HPDE6-E6E7 (cell line): Measurements from ENCODE around the gene ECEL1.
"Not testable (repeated sequence)": the region's sequence is repeated elsewhere in the genome, so short reads cannot be mapped to it uniquely, and the experiment has no call there.

ENCODE experiments used
- DNase-seq: peaks from one replicate; pipeline ENCODE4 v3.0.0; 2011; ENCODE audit warnings: missing footprints; ENCODE audit errors: extremely low spot score

ECEL1 gene, protein sequence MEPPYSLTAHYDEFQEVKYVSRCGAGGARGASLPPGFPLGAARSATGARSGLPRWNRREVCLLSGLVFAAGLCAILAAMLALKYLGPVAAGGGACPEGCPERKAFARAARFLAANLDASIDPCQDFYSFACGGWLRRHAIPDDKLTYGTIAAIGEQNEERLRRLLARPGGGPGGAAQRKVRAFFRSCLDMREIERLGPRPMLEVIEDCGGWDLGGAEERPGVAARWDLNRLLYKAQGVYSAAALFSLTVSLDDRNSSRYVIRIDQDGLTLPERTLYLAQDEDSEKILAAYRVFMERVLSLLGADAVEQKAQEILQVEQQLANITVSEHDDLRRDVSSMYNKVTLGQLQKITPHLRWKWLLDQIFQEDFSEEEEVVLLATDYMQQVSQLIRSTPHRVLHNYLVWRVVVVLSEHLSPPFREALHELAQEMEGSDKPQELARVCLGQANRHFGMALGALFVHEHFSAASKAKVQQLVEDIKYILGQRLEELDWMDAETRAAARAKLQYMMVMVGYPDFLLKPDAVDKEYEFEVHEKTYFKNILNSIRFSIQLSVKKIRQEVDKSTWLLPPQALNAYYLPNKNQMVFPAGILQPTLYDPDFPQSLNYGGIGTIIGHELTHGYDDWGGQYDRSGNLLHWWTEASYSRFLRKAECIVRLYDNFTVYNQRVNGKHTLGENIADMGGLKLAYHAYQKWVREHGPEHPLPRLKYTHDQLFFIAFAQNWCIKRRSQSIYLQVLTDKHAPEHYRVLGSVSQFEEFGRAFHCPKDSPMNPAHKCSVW

DNA sequence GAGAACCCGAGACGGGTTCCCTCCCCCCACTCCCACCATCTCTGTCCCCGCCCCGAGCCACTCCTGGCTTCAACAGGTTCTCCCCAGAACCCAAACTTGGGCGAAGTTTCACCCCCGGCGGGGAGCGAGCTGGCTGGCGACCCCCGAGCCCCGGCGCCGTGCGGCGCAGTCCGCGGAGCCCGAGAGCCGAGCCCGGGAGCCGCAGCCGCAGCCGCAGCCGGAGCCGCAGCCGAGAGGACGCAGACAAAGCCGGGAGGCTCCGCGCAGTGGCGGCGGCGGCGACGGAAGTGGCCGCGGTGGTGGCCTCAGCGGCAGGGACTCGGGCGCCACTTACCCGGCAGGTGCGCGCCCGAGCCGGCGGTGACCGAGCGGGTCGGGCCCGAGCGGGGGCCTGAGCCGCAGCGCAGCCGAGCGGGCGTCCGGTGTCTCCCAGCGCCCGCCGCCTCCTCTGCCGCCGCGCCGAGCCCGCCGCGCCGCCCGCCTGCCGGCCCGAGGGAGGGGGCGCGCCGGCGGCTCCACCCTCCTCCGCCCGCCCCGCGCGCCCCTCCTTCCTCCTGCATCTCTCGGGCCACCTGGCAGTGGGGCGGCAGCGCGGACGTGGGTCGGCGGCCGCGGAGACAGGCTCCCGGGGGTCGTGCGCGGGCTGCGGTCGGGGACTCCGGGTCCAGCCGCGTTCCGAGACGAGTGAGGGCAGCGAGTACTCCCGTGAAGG lies at the start of gene ECEL1:
Gene ECEL1 (minus strand): TSS at position 450 of the 712 bp plus-strand sequence. CDS start 1,181 bp downstream, outside the sequence.
- DNase-seq: no peak

DNA sequence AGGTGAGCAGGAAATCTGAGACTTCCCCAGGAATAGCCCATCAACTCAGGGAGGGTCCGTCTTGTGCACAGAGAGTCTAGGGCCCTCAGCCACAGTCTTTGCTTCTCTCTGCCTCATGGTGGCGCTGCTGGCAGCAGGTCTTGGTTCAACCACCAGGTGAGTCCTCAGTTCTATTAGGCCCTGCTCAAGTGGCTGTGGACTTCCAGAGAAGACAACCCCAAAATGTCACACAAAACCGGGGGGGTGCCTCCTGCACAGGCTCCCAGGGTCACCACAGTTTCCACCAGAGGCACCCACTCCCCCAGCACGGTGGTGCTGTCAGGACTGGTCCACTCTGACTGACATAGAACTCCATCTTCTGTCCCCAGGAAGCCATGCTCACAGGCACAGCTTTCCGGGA lies 49.4 kb upstream of the ECEL1 start:
- no peak for DNase-seq

DNA sequence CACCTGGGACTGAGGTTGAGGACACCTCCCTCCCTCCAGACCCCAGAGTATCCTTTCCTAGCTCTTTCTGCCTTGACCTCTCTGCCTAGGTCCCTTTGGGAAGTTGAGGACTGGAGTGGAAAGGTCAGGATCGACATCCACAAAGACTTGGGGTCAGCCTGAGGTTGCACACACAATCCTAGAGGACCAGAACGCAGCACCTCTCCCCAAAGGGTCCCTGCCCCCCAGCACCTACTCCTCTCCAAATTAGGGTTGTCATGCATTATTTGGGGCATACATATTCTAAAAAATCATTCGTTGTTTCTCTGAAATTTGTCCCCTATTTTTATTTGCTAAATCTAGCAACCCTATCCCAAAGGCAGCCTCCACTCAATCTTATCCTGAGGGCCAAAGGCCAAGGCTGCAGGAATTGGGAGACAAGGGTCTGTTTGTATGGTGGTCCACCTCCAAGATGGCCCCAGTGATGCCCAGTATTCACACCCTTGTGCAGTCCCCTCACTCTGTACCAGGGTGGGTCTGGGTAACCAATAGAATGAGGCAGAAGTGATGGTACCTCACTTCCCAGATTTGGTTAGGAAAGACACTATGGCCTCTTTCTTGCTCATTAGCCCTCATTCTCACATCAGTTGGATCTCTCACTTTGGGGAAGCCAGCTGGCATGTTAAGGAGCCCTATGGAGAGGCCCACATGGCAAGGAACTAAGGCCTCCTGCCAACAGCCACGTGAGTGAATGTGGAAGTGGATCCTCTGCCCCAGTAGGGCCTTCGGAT lies 48.3 kb upstream of the ECEL1 start:
- DNase-seq: no peak

DNA sequence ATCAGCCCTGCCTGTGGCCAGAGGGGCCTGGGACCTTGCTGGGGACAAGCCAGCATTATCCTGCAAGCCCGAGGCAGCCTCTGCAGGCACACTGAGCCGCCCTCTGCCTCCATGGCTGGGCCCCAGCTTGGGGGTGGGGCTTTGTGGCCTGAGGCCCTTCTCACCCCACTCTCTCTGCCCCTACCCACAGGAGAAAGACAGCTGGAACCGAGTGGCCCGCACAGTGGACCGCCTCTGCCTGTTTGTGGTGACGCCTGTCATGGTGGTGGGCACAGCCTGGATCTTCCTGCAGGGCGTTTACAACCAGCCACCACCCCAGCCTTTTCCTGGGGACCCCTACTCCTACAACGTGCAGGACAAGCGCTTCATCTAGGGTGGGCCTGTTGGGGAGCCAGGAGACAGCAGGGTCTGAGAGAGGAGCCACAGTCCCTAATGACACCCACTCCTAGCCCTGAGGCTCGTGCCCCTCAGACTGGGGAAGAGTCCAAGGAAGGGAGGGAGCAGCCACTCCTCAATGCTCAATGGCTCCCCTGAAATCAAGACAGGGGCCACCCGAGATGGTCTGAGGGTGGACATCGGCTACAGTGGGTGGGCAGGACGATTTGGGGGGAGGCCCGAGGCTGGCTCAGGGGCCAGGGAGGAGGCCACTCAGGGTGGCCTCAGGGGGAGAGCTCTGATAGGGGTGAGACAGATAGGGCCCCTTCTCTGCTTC lies 47.5 kb upstream of the ECEL1 start:
- no peak for DNase-seq

DNA sequence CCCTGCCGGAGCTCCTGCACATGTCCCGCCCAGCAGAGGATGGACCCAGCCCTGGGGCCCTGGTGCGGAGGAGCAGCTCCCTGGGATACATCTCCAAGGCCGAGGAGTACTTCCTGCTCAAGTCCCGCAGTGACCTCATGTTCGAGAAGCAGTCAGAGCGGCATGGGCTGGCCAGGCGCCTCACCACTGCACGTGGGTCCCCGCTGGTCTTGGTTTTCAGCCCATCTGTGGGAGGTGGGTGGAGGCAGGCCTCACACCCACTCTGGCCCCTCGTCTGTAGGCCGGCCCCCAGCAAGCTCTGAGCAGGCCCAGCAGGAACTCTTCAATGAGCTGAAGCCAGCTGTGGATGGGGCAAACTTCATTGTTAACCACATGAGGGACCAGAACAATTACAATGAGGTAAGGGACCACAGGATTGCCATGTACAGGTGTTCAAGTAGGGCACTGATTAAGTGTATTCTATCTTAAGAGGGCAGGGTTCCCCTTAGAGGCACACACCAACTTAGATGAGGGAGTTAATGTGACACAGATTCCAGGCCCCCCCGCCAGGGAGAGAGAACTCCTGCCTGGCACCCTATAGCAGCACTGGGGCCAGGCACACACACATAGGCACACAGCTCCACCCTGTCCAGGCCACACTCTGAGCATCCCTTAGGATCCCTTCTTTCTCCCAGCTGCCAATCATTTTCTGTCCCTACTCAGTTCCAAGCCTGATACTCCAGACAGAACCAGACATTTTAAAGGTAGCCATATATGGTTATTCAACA lies 46.5 kb upstream of the ECEL1 start:
- no peak for DNase-seq

DNA sequence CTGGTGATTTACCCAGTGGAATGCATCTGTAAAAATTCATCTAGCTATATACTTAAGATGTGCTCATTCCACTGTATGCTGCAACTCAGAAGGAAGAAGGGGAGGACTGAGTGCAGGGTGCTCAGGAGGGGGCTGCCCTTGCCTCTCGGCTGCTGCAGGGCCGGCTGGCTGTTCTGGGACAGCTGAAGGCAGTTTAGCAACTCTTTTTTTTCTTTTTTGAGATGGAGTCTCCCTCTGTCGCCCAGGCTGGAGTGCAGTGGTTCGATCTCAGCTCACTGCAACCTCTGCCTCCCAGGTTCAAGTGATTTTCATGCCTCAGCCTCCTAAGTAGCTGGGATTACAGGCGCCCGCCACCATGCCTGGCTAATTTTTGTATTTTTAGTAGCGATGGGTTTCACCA lies 45.2 kb upstream of the ECEL1 start:
- not testable (repeated sequence) for DNase-seq

DNA sequence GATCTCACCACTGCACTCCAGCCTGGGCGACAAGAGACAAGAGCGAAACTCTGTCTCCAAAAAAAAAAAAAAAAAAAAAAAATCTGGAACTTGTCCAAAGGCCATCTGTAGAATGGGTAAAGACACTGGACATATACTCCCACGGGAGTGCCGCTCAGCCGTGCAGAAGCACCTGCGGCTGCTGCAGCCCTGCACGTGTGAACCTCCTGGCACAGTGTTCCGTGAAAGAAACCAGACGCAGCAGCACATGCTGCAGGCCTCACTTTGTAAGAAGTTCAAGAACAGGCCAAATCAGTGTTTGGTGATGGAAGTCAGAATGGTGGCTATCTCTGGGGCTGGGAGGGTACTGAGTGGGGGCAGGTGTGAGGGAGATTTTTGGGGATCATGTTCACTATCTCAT lies 44.8 kb upstream of the ECEL1 start:
- no peak for DNase-seq

DNA sequence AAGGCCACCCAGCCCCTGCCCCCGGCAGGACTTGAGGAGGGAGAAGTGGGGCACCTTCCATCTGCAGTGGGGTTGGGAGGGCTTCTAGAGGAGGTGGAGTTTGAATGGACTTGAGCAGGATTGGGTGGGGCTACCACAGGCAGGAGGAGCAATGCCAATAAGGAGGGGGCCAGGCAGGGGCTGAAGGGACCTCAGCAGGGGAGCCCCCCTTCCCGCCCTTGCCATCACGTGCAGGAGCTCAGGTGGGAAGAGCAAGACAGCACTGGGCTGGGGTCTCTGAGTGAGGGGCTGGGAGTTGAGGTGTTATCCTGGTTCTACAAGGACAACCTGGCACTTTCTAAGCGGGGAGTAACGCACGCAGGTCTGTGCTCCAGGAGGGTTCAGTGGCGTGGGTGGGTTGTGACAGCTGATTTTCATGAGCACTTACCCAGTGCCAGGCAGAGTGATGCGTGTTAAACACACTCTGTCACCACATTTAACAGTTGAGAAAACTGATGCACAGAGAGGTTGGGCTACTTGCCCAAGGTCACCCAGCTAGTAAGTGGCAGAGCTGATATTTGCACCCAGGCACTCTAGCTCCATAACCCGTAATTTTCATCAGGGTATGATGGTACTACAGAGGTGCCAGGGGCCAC lies 43.1 kb upstream of the ECEL1 start:
- DNase-seq: no peak

DNA sequence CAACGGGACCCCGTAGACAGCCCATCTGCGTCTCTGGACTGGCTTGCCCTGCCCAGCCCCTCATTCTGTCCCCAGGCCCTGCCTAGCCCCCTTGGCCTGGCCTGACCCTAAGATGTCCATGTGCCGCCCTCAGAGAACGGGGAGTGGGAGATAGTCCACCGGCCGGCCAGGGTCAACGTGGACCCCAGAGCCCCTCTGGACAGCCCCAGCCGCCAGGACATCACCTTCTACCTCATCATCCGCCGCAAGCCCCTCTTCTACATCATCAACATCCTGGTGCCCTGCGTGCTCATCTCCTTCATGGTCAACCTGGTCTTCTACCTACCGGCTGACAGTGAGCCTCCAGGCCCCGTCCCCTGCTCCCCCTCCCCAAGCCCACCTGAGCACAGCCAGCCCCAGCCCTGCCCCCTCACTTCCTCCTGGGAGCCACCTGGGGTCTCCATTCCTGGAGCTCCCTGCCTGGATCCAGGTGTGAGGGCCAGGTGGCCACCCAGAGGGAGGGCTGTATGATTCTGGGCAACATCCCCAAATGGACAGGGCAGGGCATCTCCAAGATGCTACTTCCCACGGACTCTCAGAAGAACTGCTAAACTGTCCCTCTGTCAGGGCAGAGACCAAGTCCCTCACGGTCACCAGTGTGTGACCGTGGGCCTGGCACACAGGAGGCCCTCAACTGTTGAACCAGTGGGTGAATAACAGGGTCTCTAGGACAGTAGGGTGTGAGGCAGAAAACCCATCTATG lies 42.3 kb upstream of the ECEL1 start:
- DNase-seq: no peak

DNA sequence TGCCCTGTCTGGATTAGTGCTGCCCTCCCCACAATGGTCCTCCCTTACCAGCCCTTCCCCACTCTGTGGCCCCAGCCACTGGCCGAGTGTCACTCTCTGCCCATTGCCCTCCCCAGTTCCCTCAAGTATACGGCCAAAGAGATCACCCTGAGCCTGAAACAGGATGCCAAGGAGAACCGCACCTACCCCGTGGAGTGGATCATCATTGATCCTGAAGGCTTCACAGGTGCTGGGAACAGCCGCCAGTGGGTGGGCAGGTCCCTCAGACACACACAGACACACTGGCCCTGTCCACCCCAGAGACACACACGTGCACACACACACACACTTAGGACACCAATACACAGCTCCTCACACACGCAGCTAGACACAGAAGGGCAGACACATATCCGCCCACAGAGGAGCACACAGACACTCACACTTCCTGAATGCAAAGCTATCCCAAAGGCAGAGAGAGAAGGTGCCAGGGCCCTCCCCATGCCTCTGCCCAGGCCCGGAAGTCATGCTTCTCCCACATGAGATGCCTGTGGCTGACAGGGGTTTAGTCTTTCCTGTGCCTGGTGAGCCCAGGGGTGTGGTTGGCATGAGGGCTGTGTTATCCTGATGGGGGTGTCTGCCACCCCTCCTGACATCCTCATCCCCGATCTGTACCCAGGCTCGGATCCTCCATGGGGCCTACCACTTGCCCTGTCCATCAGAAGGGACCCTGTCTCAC lies 41.3 kb upstream of the ECEL1 start:
- no peak for DNase-seq

DNA sequence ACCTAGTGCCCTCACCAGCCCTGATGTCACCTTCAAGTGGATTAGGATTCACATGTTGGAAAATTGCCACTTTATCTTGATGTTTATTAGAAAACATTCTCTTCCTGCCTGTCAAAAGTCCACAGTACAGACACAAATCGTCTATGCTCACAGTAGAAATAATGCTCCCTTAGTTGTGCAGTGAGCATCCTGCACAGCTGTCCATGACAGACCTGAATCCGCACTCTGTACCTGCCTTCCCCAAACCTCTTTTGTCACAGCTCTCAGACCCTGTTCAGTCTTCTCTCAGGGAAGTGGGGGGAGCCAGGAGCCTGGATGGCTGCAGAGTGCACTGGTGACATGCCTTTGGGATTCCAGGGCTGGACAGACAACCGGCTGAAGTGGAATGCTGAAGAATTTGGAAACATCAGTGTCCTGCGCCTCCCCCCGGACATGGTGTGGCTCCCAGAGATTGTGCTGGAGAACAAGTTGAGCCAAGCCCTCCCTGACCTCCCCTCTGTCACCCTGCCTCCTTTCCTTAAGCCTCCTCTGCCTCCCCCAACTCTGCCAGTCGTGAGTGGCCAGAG lies 40.4 kb upstream of the ECEL1 start:
- DNase-seq: no peak

DNA sequence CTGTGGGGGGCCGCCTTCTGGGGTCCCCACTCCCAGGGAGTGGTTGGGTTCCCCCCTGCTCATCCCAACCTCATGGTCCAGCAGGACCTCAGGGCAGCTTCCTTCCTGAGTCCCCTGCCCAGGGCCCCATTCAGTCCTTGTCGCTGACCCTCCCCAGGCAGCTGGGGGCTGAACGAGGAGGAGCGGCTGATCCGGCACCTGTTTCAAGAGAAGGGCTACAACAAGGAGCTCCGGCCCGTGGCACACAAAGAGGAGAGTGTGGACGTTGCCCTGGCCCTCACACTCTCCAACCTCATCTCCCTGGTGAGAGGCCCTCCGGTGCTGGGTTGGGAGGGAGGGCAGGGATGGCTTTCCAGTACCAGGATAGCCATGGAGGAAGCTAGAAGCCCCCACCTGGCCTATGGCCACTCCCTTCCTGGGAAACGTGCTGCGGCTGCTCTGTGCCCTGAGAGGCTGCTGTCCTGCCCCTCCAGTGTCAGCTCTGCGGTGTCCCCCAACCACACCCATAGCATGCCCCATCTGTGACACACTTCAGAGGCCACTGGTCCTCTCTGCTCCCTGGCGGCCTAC lies 38.8 kb upstream of the ECEL1 start:
- no peak for DNase-seq

DNA sequence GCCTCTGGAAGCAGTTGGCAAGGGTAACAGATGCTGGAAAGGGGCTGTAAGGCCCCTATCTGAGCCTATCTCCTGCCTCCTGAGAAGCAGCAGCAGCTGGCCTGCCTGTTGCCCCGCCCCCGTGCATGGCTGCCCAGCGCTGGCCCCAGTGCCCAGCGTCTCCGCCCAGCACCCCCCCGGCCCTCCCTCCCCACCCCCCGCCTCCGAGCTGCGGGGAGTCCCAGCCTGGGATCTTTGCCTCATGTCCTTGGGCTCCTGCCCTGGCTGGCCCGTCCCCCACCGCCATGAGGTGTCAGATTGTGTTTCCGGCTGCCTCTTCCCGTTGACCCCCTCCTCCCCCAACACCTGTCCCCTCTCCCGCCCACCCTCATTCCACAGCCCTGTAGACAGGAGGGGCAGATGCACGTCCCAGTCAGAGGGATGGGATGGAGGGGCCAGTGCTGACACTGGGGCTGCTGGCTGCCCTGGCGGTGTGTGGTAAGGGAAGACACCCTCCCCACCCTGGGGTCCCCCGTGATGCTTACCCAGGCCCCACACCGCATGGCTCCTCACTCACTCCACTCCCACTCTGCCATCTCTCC lies 38.2 kb upstream of the ECEL1 start, which contains the start of gene CHRND:
Gene CHRND (plus strand): TSS at position 370 of the 581 bp plus-strand sequence. CDS start 56 bp downstream, at position 426.
- no peak for DNase-seq

DNA sequence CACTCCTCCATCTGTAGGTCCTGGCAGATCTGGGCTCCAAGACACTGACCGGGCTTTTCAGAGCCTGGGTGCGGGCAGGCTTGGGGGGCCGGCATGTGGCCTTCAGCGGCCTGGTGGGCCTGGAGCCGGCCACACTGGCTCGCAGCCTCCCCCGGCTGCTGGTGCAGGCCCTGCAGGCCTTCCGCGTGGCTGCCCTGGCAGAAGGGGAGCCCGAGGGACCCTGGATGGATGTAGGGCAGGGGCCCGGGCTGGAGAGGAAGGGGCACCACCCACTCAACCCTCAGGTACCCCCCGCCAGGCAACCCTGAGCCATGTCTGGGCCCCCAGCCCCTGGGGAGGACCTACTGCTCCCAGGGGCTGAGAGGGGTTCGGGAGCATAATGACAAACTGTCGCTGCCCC lies 37.6 kb upstream of the ECEL1 start:
- DNase-seq: no peak

DNA sequence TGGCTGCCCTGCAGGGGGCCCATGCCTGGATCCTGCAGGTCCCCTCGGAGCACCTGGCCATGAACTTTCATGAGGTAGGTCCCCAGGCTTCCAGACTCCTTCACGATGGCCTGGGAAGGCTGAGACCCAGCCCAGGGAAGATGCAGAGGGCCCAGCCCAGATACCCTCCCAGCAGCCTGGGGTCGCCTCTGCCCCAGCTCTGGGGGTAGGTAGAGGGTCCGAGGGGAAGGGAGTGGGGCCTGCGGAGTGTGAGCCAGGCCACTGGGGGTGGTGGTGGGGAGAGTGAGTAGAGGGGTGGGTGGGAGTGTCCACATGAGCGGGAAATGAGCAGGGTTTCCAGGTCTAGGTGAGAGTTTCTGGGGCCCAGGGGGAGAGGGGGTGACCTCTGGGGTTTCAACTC lies 37.1 kb upstream of the ECEL1 start:
- DNase-seq: no peak

DNA sequence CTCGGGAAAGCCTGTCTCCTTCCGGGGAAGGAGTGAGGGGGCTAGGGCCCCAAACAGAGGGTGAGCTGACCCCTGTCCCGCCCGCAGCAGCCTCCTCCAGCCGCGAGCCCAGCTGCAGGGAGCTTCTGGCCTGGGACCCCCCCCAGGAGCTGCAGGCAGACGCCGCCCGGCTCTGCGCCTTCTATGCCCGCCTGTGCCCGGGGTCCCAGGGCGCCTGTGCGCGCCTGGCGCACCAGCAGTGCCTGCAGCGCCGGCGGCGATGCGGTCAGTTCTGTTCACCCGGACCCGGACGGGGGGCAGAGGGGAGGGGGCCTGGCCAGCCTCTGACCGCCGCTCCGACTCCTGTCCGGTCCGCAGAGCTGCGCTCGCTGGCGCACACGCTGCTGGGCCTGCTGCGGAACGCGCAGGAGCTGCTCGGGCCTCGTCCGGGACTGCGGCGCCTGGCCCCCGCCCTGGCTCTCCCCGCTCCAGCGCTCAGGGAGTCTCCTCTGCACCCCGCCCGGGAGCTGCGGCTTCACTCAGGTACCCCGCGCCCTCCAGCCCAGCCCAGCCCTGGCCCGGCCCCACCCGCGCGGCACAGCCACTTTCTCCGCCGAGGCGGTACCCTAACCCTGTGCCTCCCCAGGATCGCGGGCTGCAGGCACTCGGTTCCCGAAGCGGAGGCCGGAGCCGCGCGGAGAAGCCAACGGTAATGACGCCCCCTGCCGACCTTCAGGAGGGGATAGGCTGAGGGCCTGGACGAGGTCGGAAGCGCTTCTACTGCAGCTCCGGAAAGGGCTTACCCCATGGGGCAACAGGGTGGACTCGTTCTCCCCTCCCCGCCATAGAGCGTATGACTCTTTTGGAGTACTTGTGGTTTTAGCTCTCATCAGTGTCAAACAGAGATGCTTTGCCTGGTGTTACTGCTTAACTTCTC lies 36.3 kb upstream of the ECEL1 start:
- DNase-seq: no peak
